HAP-1 (cell line): ENCODE data around the gene CNTF.

ENCODE experiments used
- DNase-seq, 2 experiments: peaks; one replicate each; pipeline ENCODE4 v3.0.0-alpha.2; 2016 to 2020; ENCODE audit warnings: low spot score in 2 of 2
- H3K27me3 ChIP-seq: fragments of 250-450 bp; sonication (Bioruptor Pico); 2 replicates; pipeline ENCODE4 v1.5.1; 2020; ENCODE audit warnings: low read depth, mild to moderate bottlenecking, moderate library complexity
- H3K36me3 ChIP-seq: fragments of 250-450 bp; sonication (Bioruptor Pico); replicated peaks from 2 replicates; pipeline ENCODE4 v1.5.1; 2020; ENCODE audit warnings: mild to moderate bottlenecking
- H3K4me1 ChIP-seq: fragments of 250-450 bp; sonication (Bioruptor Pico); 2 replicates; pipeline ENCODE4 v1.5.1; 2020; ENCODE audit warnings: mild to moderate bottlenecking
- H3K4me3 ChIP-seq: fragments of 250-450 bp; sonication (Bioruptor Pico); 2 replicates; pipeline ENCODE4 v1.5.1; 2020; ENCODE audit warnings: mild to moderate bottlenecking, moderate library complexity
- H3K9me3 ChIP-seq: fragments of 250-450 bp; sonication (Bioruptor Pico); 2 replicates; pipeline ENCODE4 v1.5.1; 2020; ENCODE audit warnings: mild to moderate bottlenecking, moderate library complexity
- in situ Hi-C: fragments of 300-500 bp; cut with MboI; formaldehyde crosslinking; loops from 3 replicates; pipeline ENCODE4 v1.14.3; 2020; ENCODE audit warnings: low sequenced_read_pairs, inconsistent platforms, mixed read lengths

Gene CNTF

GRCh38 chr11:58659404-58659803, 36.9 kb downstream of the CNTF start:
- H3K36me3 ChIP-seq: no peaks in the 10 kb centered on the region
- no peaks in the 10 kb centered on the region for H3K9me3 ChIP-seq
- no peaks in the 10 kb centered on the region for H3K27me3 ChIP-seq
- no peak for DNase-seq
- no peaks in the 10 kb centered on the region for H3K4me1 ChIP-seq
- in situ Hi-C loops: no loop called here
- no peak overlapping the region for H3K4me3 ChIP-seq

DNA sequence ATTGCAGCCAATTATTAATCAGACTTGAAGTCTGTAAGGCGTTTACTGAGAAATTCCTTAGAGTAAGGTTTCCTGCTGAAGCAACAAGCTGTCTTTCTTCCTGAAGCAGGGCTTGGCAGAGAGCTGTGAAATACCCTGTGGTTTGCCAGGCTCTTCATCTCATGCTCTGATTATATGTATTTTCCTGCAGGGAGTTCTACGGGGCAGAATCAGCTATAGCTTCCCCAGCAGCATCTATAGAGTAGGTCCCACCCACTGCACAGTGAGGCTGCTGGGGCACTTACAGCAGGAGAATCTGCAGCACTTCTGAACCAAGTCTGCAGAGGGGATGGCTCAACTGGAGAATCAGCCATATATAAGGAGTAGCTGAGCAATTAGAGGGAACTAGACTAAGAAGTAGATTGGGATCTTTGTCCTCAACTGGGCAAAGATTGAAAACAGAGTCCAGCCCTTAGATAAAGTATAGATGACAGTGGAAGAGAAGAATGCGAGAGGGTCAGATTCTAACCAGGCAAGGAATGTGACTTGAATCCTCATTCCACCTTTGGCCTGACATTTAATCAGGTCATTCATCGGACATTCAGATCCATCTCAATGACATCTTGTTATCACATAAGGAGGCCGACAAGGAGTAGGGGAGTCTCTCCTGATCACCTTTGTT, 37.6 kb downstream of the CNTF start:
- no peak for DNase-seq

DNA sequence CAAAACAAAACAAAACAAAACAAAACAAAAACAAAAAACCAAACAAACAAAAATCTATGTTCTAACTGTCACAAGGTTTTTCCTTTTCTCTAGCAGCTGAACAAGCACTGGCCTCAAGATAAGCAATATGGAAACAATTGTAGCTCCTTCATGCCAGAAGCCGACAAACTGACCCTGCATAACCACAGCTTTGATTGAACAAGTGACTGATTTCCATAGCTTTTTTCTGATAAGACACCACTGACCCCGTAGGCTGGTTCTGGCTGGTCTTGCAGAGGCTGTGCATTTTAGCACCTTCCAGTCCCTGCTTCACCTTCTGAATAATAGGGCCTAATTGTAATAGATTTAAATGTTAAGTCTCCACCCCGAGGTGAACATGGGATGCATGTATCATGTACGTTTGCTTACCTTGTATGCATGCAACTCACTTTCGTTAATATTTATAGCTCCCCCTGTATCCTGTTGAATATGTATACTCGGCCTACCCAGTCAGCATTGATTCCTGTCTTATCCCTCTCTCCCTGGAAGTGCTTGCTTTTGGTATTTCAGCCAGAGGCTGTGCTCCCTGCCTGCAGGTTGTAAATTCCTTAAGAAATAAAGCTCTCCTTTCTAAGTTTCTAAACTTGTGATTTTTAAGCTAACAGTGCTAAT, 49.6 kb downstream of the CNTF start:
- DNase-seq: no peak
- in situ Hi-C loops: loop anchor here (10.0 kb wide), 2 partner anchors 113 to 233 kb away; no protein-coding TSS in a partner anchor
- H3K4me3 ChIP-seq: no peak overlapping the region
- no peaks in the 10 kb centered on the region for H3K27me3 ChIP-seq
- no peaks in the 10 kb centered on the region for H3K9me3 ChIP-seq
- no peaks in the 10 kb centered on the region for H3K4me1 ChIP-seq
- no peaks in the 10 kb centered on the region for H3K36me3 ChIP-seq

More for the DNA sequence above, 37.6 kb downstream of the CNTF start:
- no peaks in the 10 kb centered on the region for H3K4me1 ChIP-seq
- H3K4me3 ChIP-seq: no peak overlapping the region
- in situ Hi-C loops: no loop called here
- H3K9me3 ChIP-seq: no peaks in the 10 kb centered on the region
- H3K27me3 ChIP-seq: no peaks in the 10 kb centered on the region
- no peaks in the 10 kb centered on the region for H3K36me3 ChIP-seq

GRCh38 chr11:58674609-58675008, 52.1 kb downstream of the CNTF start:
- in situ Hi-C loops: loop anchor here (10.0 kb wide), 2 partner anchors 110 to 230 kb away; no protein-coding TSS in a partner anchor
- no peak for DNase-seq
- no peaks in the 10 kb centered on the region for H3K4me1 ChIP-seq
- H3K27me3 ChIP-seq: no peaks in the 10 kb centered on the region
- H3K36me3 ChIP-seq: no peaks in the 10 kb centered on the region
- H3K4me3 ChIP-seq: no peak overlapping the region
- H3K9me3 ChIP-seq: no peaks in the 10 kb centered on the region
